Panc1 (cell line): Measurements from ENCODE around the gene UGT1A9. TPM values are rescaled to one million over a fixed set of nuclear protein-coding genes. Genes with fewer than 3 reads are reported as not detected.

Experiments used
- ATAC-seq: fragments of 200-7000 bp; cut with Tn5 transposase; 2 replicates; pipeline ENCODE4 v1.9.1; 2020; ENCODE audit warnings: mild to moderate bottlenecking, moderate library complexity
- BruUV-seq: library from RNA; stranded (reverse); fragments of 400-500 nt; replicated peaks from 2 replicates; lab custom pipeline; 2021; lab: Mats Ljungman, UMichigan
- CTCF ChIA-PET: fragments of 300-600 bp; sonication (Branson Sonifier 250); formaldehyde crosslinking; loops from one replicate; lab custom pipeline; 2022; ENCODE audit warnings: antibody characterized with exemption; lab: Charles Lee
- POLR2A ChIA-PET: fragments of 300-600 bp; sonication (Branson Sonifier 250); formaldehyde crosslinking; loops from one replicate; lab custom pipeline; 2022; ENCODE audit warnings: antibody characterized with exemption; lab: Charles Lee
- DNase-seq: peaks from one replicate; pipeline ENCODE4 v3.0.0-alpha.2; 2010; ENCODE audit warnings: low read depth, low spot score
- H3K27ac ChIP-seq: 2 replicates; pipeline ENCODE4 v1.5.1; 2011; ENCODE audit warnings: mild to moderate bottlenecking, low read length, inconsistent platforms
- H3K27me3 ChIP-seq: fragments of 200-500 bp; sonication (Bioruptor generic); 2 replicates; pipeline ENCODE4 v1.6.0; 2014; ENCODE audit warnings: low read length, inconsistent platforms; ENCODE audit not compliant: control insufficient read depth, insufficient read depth
- H3K36me3 ChIP-seq: fragments of 200-500 bp; sonication (Bioruptor generic); 2 replicates; pipeline ENCODE4 v1.5.1; 2014; ENCODE audit warnings: inconsistent platforms, mild to moderate bottlenecking, low read length, moderate library complexity; ENCODE audit not compliant: control insufficient read depth, insufficient read depth
- H3K4me1 ChIP-seq: 2 replicates; pipeline ENCODE4 v1.5.1; 2011; ENCODE audit warnings: inconsistent platforms, mild to moderate bottlenecking, low read length, moderate library complexity; ENCODE audit not compliant: control insufficient read depth, insufficient read depth
- H3K4me3 ChIP-seq, 2 experiments: 2 replicates each; pipeline ENCODE4 v1.5.1; 2011 to 2012; ENCODE audit warnings: low read depth in 2 of 2, low read length in 2 of 2, mild to moderate bottlenecking in 2 of 2, inconsistent platforms in 1 of 2, moderate library complexity in 1 of 2
- H3K9me3 ChIP-seq: fragments of 200-500 bp; sonication (Bioruptor generic); 2 replicates; pipeline ENCODE4 v1.5.1; 2014; ENCODE audit warnings: low read depth, mild to moderate bottlenecking, inconsistent platforms, low read length, moderate library complexity; ENCODE audit not compliant: control insufficient read depth, insufficient read depth
- CTCF ChIP-seq: fragments of 450-650 bp; IDR thresholded peaks from 2 replicates; pipeline ENCODE4 v1.5.1; 2017; ENCODE audit warnings: mild to moderate bottlenecking
- POLR2AphosphoS5 ChIP-seq: IDR thresholded peaks from 2 replicates; pipeline ENCODE4 v1.6.1; 2012; ENCODE audit warnings: mild to moderate bottlenecking, low read depth, low read length, moderate library complexity
- REST ChIP-seq, 2 experiments: IDR thresholded peaks; 2 replicates each; pipeline ENCODE4 v1.6.1; 2011 to 2012; ENCODE audit warnings: low read depth in 2 of 2, control low read depth in 1 of 2, low read length in 1 of 2, mild to moderate bottlenecking in 1 of 2, moderate library complexity in 1 of 2; ENCODE audit not compliant: insufficient read depth in 1 of 2
- SIN3A ChIP-seq: IDR thresholded peaks from 2 replicates; pipeline ENCODE4 v1.6.1; 2012; ENCODE audit warnings: low read depth, mild to moderate bottlenecking, low read length, moderate library complexity, borderline replicate concordance; ENCODE audit not compliant: insufficient read depth
- TCF7L2 ChIP-seq: IDR thresholded peaks from 2 replicates; pipeline ENCODE4 v1.6.1; 2011; ENCODE audit warnings: mild to moderate bottlenecking, low read depth, low read length, inconsistent platforms
- in situ Hi-C: cut with HindIII; loops from 2 replicates; pipeline ENCODE4 v1.10.0; 2016; ENCODE audit warnings: low sequenced_read_pairs, low pct_unique_long_range_greater_than_20kb
- intact Hi-C: fragments of 100-400 bp; cut with micrococcal nuclease; formaldehyde crosslinking; loops from one replicate; pipeline ENCODE4 v1.10.0; 2022; ENCODE audit not compliant: unreplicated experiment
- total RNA-seq: library from RNA; stranded (reverse); gene quantifications from one replicate; pipeline ENCODE4 v1.2.1, GENCODE V29; 2021; ENCODE audit not compliant: unreplicated experiment

The UGT1A9 gene
- total RNA-seq, 1 experiment from 2014 or later, result not detected

DNA sequence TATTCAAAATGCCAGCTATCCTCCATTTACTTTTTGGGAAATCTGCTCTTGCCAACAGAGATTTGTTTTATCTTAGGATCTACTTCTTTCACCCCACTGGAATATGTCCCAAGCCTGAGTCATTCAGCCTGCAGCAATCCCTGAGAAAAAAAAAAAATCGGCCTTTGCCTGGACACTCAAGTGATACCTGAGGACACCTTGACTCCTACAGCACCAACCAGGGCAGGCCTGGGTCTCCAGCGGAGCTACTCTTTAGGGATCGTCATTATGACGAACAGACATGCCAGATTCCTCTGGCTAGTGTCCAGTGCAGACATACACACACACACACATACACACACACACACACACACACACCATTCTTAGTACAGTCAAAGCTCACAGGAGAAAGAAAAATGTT, 18.7 kb downstream of the UGT1A9 start:
- H3K36me3 ChIP-seq, result no peaks in the 10 kb centered on the region
- no TSS peak for BruUV-seq
- intact Hi-C loops (no loop called here), in situ Hi-C loops (no loop called here)
- POLR2A ChIA-PET, result interaction anchor here (0.7 kb wide), 1 partner anchor 77 kb away, joined by 4 read pairs; no protein-coding TSS in a partner anchor
- CTCF ChIA-PET, result no interaction called here
- H3K4me1 ChIP-seq, result peaks cover 8% of the 10 kb centered on the region
- H3K9me3 ChIP-seq, result no peaks in the 10 kb centered on the region
- no peak overlapping the region for H3K27ac ChIP-seq
- TF ChIP-seq REST (IDR thresholded peaks at IDR 0.05; ENCODE audit: insufficient read depth in 1 of 2, low read depth in 2 of 2, low read length in 1 of 2) (no peak), POLR2AphosphoS5 (no peak), CTCF (no peak), SIN3A (no peak), TCF7L2 (no peak)
- no peak for ATAC-seq
- H3K27me3 ChIP-seq, result no peaks in the 10 kb centered on the region
- DNase-seq, result no peak
- H3K4me3 ChIP-seq, result no peak overlapping the region

DNA sequence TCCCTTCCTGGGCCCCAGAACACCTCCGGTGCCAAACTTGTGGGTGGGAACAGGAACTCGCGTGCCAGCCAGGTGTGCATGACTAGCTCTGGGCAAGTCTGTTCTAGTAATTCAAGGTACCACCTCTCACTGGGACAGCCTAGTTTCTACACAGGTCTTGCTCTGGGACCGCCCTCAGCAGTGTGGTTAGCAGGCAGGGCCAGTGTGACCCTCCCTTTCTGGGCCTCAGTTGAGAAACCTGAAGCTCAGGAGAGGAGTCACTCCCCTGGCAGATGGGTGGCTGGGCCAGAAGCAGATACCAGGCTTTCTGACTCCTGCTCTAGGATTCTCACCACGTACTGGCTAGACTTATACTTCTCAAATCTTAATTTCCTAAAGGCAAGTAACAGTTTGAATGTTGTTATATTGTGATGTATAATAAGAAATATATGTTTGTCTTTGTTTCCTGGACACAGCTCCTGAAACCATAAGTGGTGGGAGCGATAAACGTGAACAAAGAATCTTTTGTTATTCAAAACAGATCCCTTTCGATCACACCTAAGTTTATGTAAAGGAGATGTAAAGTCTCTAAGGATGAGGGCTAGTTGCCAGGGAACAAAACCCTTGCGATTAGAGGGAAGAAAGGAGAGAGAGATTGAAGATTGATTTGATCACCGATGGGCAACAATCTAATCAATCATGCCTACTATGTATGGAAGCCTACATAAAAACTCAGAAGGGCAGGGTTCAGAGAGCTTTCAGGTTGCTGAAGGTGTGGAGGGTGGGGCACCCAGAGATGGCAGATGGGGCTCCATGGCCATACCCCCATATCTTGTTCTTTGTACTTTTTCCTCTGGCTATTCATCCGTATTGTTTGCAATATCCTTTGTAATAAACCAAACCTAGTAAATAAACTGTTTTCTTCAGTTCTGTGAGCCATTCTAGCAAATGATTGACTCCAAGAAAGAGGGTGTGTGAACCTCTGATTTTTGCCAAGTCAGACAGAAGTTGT, 20.0 kb downstream of the UGT1A9 start:
- no peak for ATAC-seq
- no peak for TF ChIP-seq CTCF
- no peak for TF ChIP-seq TCF7L2
- TF ChIP-seq REST (IDR thresholded peaks at IDR 0.05; ENCODE audit: insufficient read depth in 1 of 2, low read depth in 2 of 2, low read length in 1 of 2), result no peak
- TF ChIP-seq POLR2AphosphoS5, result no peak
- TF ChIP-seq SIN3A, result no peak
- no TSS peak for BruUV-seq
- Histone ChIP-seq H3K27me3 (no peaks in the 10 kb centered on the region), H3K4me3 (no peak overlapping the region), H3K4me1 (peaks cover 8% of the 10 kb centered on the region), H3K9me3 (no peaks in the 10 kb centered on the region), H3K27ac (no peak overlapping the region), H3K36me3 (no peaks in the 10 kb centered on the region)
- intact Hi-C loops (no loop called here), in situ Hi-C loops (no loop called here)
- POLR2A ChIA-PET, result no interaction called here
- CTCF ChIA-PET, result interaction anchor here (0.5 to 0.6 kb wide), 2 partner anchors 141 to 209 kb away, joined by 3 to 8 read pairs; no protein-coding TSS in a partner anchor
- no peak for DNase-seq
